ENCODE results near the gene UGT1A10. TPM values are rescaled to one million over a fixed set of nuclear protein-coding genes. Genes with fewer than 3 reads are reported as not detected.
"Not testable (repeated sequence)": the region's sequence is repeated elsewhere in the genome, so short reads cannot be mapped to it uniquely, and the experiment has no call there.

Gene UGT1A10
- total RNA-seq (2014; rRNA removed; shearing (Covaris generic)), result 8.2 and 13.4 TPM in 2 replicates

- not testable (repeated sequence) for DNase-seq (ENCODE audit: low read depth)
Observed at GRCh38 chr2:233636306-233636705, at the start of gene UGT1A10. UGT1A10 (plus strand) TSS chr2:233636448; CDS start chr2:233636523, 75 bp downstream.

GRCh38 chr2:233588400-233588799, 47.8 kb upstream of the UGT1A10 start:
- no peak for DNase-seq (ENCODE audit: low read depth)

GRCh38 chr2:233592706-233593105, 43.5 kb upstream of the UGT1A10 start:
- not testable (repeated sequence) for DNase-seq (ENCODE audit: low read depth)

- peak; percentile 29 for DNase-seq (ENCODE audit: low read depth)
Observed at GRCh38 chr2:233593201-233593600, 43.0 kb upstream of the UGT1A10 start.

GRCh38 chr2:233597522-233597921, 38.7 kb upstream of the UGT1A10 start:
- no peak for DNase-seq (ENCODE audit: low read depth)

GRCh38 chr2:233598952-233599351, 37.3 kb upstream of the UGT1A10 start:
- no peak for DNase-seq (ENCODE audit: low read depth)

- no peak for DNase-seq (ENCODE audit: low read depth)
Observed at GRCh38 chr2:233600386-233600785, 35.9 kb upstream of the UGT1A10 start.

- no peak for DNase-seq (ENCODE audit: low read depth)
Observed at GRCh38 chr2:233602076-233602475, 34.2 kb upstream of the UGT1A10 start.

- no peak for DNase-seq (ENCODE audit: low read depth)
Observed at GRCh38 chr2:233603520-233603919, 32.7 kb upstream of the UGT1A10 start.

- DNase-seq (ENCODE audit: low read depth), result no peak
Observed at GRCh38 chr2:233604826-233605225, 31.4 kb upstream of the UGT1A10 start.

- DNase-seq (ENCODE audit: low read depth), result no peak
Observed at GRCh38 chr2:233605680-233606079, 30.6 kb upstream of the UGT1A10 start.

GRCh38 chr2:233611284-233611683, 25.0 kb upstream of the UGT1A10 start:
- DNase-seq (ENCODE audit: low read depth), result no peak

- DNase-seq (ENCODE audit: low read depth), result peak; percentile 41
Observed at GRCh38 chr2:233617476-233617875, 18.8 kb upstream of the UGT1A10 start, which contains the start of gene UGT1A8. UGT1A8 (plus strand) TSS chr2:233617633; CDS start chr2:233617708, 75 bp downstream.

GRCh38 chr2:233620204-233620603, 16.0 kb upstream of the UGT1A10 start:
- no peak for DNase-seq (ENCODE audit: low read depth)

GRCh38 chr2:233621863-233622262, 14.4 kb upstream of the UGT1A10 start:
- DNase-seq (ENCODE audit: low read depth), result not testable (repeated sequence)

- DNase-seq (ENCODE audit: low read depth), result no peak
Observed at GRCh38 chr2:233627331-233628025, 8.8 kb upstream of the UGT1A10 start.

GRCh38 chr2:233638836-233639235, 2.6 kb downstream of the UGT1A10 start:
- DNase-seq (ENCODE audit: low read depth), result peak; percentile 18

GRCh38 chr2:233639860-233640259, 3.6 kb downstream of the UGT1A10 start:
- DNase-seq (ENCODE audit: low read depth), result no peak

- no peak for DNase-seq (ENCODE audit: low read depth)
Observed at GRCh38 chr2:233643128-233643527, 6.9 kb downstream of the UGT1A10 start.

- not testable (repeated sequence) for DNase-seq (ENCODE audit: low read depth)
Observed at GRCh38 chr2:233646033-233646432, 9.8 kb downstream of the UGT1A10 start.

- DNase-seq (ENCODE audit: low read depth), result no peak
Observed at GRCh38 chr2:233650981-233651380, 14.7 kb downstream of the UGT1A10 start.

- no peak for DNase-seq (ENCODE audit: low read depth)
Observed at GRCh38 chr2:233651430-233651829, 15.2 kb downstream of the UGT1A10 start.

GRCh38 chr2:233654501-233654900, 18.3 kb downstream of the UGT1A10 start:
- no peak for DNase-seq (ENCODE audit: low read depth)

GRCh38 chr2:233655043-233655442, 18.8 kb downstream of the UGT1A10 start:
- DNase-seq (ENCODE audit: low read depth), result no peak

Data from Daoy (cell line).